Dermis microvascular lymphatic vessel endothelial cell (primary cell): ENCODE data around the gene RSPO4. TPM values are rescaled to one million over a fixed set of nuclear protein-coding genes. Genes with fewer than 3 reads are reported as not detected.
A peak's percentile ranks its signal among the peaks of the same experiment; 100 is the strongest.
"Not testable (repeated sequence)": the region's sequence is repeated elsewhere in the genome, so short reads cannot be mapped to it uniquely, and the experiment has no call there.

Experiments used
- DNase-seq, 2 donors: peaks; one replicate each; pipeline versions ENCODE4 v3.0.0 to v3.0.0-alpha.2; 2010; ENCODE audit warnings: low read depth in 2 of 2
- total RNA-seq: library from RNA; depleted of rRNA; stranded (reverse); fragments of >200 nt; gene quantifications from 2 replicates; pipeline ENCODE4 v1.2.1, GENCODE V29; 2014

RSPO4 gene
- not detected in 2 replicates for total RNA-seq

DNA sequence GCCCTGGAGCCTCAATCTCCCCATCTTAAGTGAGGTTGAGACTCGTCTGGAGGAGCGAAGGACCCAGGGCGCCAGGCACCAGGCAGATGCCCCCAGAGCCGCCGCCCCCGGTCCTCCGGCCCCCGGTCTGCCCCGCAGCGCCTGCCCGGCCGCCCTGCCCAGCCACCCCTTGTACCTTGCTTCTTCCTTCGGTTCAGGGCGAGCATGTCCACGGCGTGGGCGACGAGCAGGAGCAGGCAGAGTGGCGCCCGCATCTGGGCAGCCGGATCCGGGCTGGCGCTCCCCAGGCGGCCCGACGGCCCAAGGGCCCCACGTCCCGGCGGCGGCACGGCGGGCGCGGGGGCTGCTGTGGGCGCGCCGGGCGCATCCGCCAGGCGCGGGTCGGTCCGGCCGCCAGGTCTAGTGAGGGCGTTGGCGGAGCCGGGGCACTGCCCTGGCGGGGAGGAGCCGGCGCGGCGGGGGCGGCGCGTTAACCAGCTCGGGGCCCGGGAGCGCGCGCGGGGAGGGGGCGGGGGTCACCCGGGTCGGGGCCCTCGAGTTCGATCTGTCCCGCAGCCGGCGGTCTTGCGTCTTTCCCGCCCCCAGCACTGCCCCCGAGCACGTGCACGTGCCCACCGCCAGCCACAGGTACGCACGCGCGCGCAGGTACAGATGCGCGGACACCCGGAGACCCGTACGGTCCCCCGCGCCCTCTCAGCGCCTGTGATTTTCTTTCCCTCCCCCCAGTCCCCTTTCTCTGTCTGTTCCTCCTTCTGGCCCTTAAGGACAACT lies at the start of gene RSPO4:
Gene RSPO4 (minus strand): TSS at position 401 of the 771 bp plus-strand sequence. CDS start 147 bp downstream, at position 254.
- no peak for DNase-seq

DNA sequence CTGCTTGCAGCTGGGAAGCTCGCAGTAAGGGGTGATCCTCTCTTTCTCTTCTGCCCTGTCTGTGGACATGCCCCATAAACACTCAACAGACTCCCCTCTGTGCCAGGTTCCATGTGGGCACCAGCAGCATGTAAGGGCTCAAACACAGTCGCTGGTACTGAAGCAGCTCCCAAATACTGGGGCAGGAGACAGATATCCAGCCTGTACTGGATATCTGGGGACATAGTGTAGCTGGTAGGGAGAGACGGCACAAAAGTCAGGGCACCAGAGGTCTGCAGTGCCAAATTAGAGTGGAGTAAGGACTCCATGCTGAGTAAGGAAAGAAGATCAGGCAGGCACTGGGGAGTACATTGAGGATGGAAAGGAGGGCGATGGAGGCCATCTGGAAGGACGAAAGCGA lies 48.3 kb upstream of the RSPO4 start:
- no peak for DNase-seq

GRCh38 chr20:1045860-1046418 lies 43.8 kb upstream of the RSPO4 start:
- no peak for DNase-seq

GRCh38 chr20:1041845-1042390 lies 39.8 kb upstream of the RSPO4 start:
- DNase-seq, result no peak

DNA sequence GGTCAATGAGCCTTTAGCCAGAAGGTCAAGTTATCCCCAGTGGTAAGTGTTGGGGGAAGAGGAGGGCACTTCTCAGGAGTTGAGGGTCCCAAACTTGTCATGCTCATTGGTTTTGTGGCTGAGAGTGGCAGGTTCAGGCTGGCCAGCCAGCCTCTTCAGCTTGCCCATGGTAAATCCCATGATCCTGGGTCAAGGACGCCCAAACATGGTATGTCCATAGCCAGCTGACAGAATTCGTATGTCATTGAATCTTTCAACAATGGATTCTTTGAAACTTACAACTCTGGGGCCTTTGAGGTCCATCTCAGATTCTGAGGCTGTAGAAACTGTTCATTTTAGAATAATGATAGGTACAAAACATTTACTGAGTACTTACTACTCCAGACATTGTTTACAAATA lies 36.1 kb upstream of the RSPO4 start:
- no peak for DNase-seq

GRCh38 chr20:1037039-1037438 lies 34.9 kb upstream of the RSPO4 start:
- DNase-seq, result no peak

- DNase-seq, result no peak
Measured at GRCh38 chr20:1035466-1035865, 33.4 kb upstream of the RSPO4 start.

DNA sequence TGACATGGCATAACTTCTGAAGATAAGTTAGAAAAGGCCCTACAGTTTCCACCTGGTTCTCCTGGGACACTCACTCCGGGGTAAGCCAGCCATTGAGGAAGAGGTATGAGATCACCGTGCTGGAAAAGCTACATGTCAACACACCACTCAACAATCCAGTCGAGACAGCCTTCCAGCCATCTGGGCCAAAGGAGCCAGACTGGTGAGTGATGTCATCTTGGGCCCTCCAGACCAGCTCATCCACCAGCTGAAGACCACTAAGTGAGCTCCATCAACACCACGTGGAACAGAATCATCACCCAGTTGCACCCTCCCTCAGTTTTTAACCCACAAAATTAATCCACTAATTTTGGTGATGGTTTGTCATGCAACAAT lies 32.3 kb upstream of the RSPO4 start:
- DNase-seq, result no peak

DNA sequence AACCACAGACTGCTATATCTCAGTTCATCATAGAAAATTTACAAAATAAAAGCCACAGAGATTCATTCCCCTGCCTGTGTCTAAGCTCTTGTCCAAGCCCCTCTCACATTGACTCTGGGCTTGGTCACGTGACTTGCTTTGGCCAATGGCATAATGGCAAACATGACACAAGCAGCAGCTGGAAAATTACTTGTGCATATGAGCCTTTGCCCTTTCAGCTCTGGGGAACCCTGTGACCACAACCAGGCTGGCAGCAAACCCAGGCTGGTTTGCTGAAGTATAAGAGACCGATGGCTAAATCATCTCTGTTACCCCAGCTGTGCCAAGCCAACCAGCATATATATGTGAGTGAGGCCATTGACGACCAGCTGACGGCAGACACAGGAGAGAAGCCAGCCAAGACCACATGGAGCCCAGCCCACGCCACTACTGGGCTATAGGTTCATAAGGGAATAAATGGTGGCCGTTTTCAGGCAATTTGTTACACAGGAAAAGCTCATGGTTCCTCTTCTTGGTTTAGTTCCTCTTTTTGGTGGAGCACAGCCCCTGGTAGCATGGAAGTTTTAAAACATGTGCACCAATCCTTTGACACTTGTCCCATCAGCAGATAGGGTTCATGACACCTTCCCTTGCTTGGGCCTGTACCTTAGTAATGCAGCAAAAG lies 31.8 kb upstream of the RSPO4 start:
- DNase-seq, result no peak

DNA sequence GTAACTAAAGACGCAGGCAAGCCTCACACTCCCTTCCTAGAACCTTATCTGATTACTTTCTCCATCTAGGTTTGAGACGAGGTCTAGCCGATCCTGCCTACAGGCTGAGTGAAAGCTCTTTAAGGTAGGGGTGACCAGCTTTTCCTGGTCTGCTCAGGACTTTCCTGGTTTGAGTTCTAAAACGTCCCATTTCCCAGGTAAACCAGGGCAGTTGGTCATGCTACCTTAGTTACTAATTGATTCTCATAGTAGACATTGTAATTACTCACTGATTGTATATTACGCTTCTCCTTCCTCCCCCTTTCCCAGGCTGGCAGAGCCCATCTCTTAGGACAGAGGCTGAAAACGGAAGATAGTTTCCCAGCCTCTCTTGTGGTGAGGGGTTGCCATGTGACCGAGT lies 27.9 kb upstream of the RSPO4 start:
- DNase-seq, result no peak

DNA sequence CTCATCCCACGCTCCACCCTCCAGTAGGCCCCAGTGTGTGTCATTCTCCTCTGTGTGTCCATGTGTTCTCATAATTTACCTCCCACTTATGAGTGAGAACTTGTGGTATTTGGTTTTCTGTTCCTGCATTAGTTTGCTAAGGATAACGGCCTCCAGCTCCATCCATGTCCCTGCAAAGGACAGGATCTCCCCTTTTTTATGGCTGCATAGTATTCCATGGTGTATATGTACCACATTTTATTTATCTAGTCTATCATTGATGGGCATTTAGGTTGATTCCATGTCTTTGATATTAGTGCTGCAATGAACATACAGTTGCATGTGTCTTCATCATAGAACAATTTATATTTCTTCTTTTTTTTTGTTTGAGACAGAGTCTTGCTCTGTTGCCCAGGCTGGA lies 24.1 kb upstream of the RSPO4 start:
- not testable (repeated sequence) for DNase-seq

- DNase-seq, result no peak
Measured at GRCh38 chr20:1022871-1023270, 20.8 kb upstream of the RSPO4 start.

DNA sequence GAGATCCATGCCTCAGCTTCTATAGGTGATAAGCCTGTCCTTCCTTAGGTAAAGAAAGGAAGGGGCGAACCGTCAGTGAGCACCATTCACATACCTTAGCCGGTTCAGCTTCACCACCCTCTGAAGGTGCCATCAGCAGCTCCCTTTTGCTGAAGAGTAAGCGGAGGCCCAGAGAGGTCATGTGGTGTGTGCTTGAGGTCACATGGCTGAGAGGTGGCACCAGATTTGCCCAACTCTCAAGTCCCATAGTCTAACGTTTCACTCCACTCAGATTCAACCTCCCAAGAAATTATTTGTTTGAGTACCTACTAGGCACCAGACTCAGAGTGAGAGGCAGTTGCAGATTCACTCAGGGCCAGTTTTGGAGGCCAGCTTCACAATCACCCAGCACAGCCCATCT lies 18.5 kb upstream of the RSPO4 start:
- no peak for DNase-seq

- DNase-seq, result no peak
Measured at GRCh38 chr20:1019344-1019743, 17.2 kb upstream of the RSPO4 start.

- DNase-seq, result no peak
Measured at GRCh38 chr20:1017677-1018076, 15.6 kb upstream of the RSPO4 start.

GRCh38 chr20:1015181-1015580 lies 13.1 kb upstream of the RSPO4 start:
- no peak for DNase-seq

- no peak for DNase-seq
Measured at GRCh38 chr20:1014471-1014870, 12.4 kb upstream of the RSPO4 start.

GRCh38 chr20:1013566-1014340 lies 11.6 kb upstream of the RSPO4 start:
- no peak for DNase-seq

GRCh38 chr20:1012359-1013168 lies 10.5 kb upstream of the RSPO4 start:
- no peak for DNase-seq

- DNase-seq, result no peak
Measured at GRCh38 chr20:1010659-1011058, 8.5 kb upstream of the RSPO4 start.

- peak; percentile 1 to 37 for DNase-seq
Measured at GRCh38 chr20:1005452-1006027, 3.4 kb upstream of the RSPO4 start.
